H9 (cell line): ENCODE data around the gene DEFB123. TPM values are rescaled to one million over a fixed set of nuclear protein-coding genes. Genes with fewer than 3 reads are reported as not detected.

Source experiments
- DNase-seq: peaks from one replicate; pipeline ENCODE4 v3.0.0-alpha.2; 2017
- H2AFZ ChIP-seq: one replicate; pipeline ENCODE4 v1.6.1; 2013; ENCODE audit warnings: mild to moderate bottlenecking, low read length, control low read depth, moderate library complexity
- H2AK5ac ChIP-seq: 2 replicates; pipeline ENCODE4 v1.6.1; 2013; ENCODE audit warnings: low read length, control low read depth, mixed read lengths; ENCODE audit not compliant: insufficient read length
- H2BK120ac ChIP-seq: one replicate; pipeline ENCODE4 v1.6.1; 2013; ENCODE audit warnings: low read depth, mild to moderate bottlenecking, low read length, control low read depth, inconsistent platforms; ENCODE audit not compliant: poor library complexity, severe bottlenecking
- H2BK12ac ChIP-seq: 2 replicates; pipeline ENCODE4 v1.6.1; 2013; ENCODE audit warnings: low read length, control low read depth, mixed read lengths, low read depth; ENCODE audit not compliant: insufficient read length
- H2BK15ac ChIP-seq: 2 replicates; pipeline ENCODE4 v1.6.1; 2013; ENCODE audit warnings: low read depth, low read length, control low read depth
- H2BK20ac ChIP-seq: one replicate; pipeline ENCODE4 v1.6.1; 2013; ENCODE audit warnings: low read depth, mild to moderate bottlenecking, low read length, control low read depth, inconsistent platforms; ENCODE audit not compliant: poor library complexity, severe bottlenecking
- H2BK5ac ChIP-seq: 2 replicates; pipeline ENCODE4 v1.6.1; 2013; ENCODE audit warnings: low read length, control low read depth, mixed read lengths; ENCODE audit not compliant: insufficient read length
- H3K14ac ChIP-seq: 2 replicates; pipeline ENCODE4 v1.6.1; 2013; ENCODE audit warnings: low read length, control low read depth; ENCODE audit not compliant: insufficient read depth
- H3K18ac ChIP-seq: 2 replicates; pipeline ENCODE4 v1.6.1; 2013; ENCODE audit warnings: low read depth, mild to moderate bottlenecking, mixed read lengths, low read length, control low read depth; ENCODE audit not compliant: insufficient read length
- H3K23ac ChIP-seq: 2 replicates; pipeline ENCODE4 v1.6.1; 2013; ENCODE audit warnings: low read length, control low read depth, mixed read lengths, low read depth; ENCODE audit not compliant: insufficient read length
- H3K23me2 ChIP-seq: 2 replicates; pipeline ENCODE4 v1.6.1; 2013; ENCODE audit warnings: low read depth, mild to moderate bottlenecking, mixed read lengths, low read length, control low read depth; ENCODE audit not compliant: insufficient read length, poor library complexity, severe bottlenecking
- H3K27ac ChIP-seq: 2 replicates; pipeline ENCODE4 v1.5.1; 2013; ENCODE audit warnings: low read length, control low read depth, mixed read lengths, low read depth; ENCODE audit not compliant: insufficient read length
- H3K27me3 ChIP-seq: 2 replicates; pipeline ENCODE4 v1.6.1; 2013; ENCODE audit warnings: low read length, control low read depth, inconsistent platforms; ENCODE audit not compliant: insufficient read depth
- H3K4ac ChIP-seq: 2 replicates; pipeline ENCODE4 v1.6.1; 2013; ENCODE audit warnings: low read depth, mild to moderate bottlenecking, control low read depth, inconsistent platforms, low read length, moderate library complexity
- H3K4me1 ChIP-seq: 2 replicates; pipeline ENCODE4 v1.6.1; 2013; ENCODE audit warnings: low read length, control low read depth, inconsistent platforms; ENCODE audit not compliant: insufficient read depth
- H3K4me2 ChIP-seq: 2 replicates; pipeline ENCODE4 v1.6.1; 2013; ENCODE audit warnings: low read length, control low read depth, mixed read lengths; ENCODE audit not compliant: insufficient read length, insufficient read depth
- H3K56ac ChIP-seq: 2 replicates; pipeline ENCODE4 v1.6.1; 2013; ENCODE audit warnings: low read depth, mild to moderate bottlenecking, mixed read lengths, low read length, control low read depth; ENCODE audit not compliant: insufficient read length
- H3K79me1 ChIP-seq: 2 replicates; pipeline ENCODE4 v1.6.1; 2013; ENCODE audit warnings: low read depth, mild to moderate bottlenecking, moderate library complexity, low read length, control low read depth, inconsistent platforms; ENCODE audit not compliant: insufficient read depth, poor library complexity, severe bottlenecking
- H3K79me2 ChIP-seq: 2 replicates; pipeline ENCODE4 v1.6.1; 2013; ENCODE audit warnings: low read length, control low read depth, inconsistent platforms; ENCODE audit not compliant: insufficient read depth
- H3K9ac ChIP-seq: 2 replicates; pipeline ENCODE4 v1.6.1; 2013; ENCODE audit warnings: low read length, control low read depth, mixed read lengths; ENCODE audit not compliant: insufficient read length; ENCODE audit errors: extremely low read depth
- H3K9me3 ChIP-seq: one replicate; pipeline ENCODE4 v1.6.1; 2013; ENCODE audit warnings: low read depth, low read length, inconsistent platforms; ENCODE audit not compliant: control insufficient read depth
- H3T11ph ChIP-seq: one replicate; pipeline ENCODE4 v1.6.1; 2013; ENCODE audit warnings: mild to moderate bottlenecking, low read length, control low read depth, inconsistent platforms
- H4K20me1 ChIP-seq: one replicate; pipeline ENCODE4 v1.6.1; 2013; ENCODE audit not compliant: control insufficient read depth, insufficient read length, insufficient read depth
- H4K5ac ChIP-seq: 2 replicates; pipeline ENCODE4 v1.6.1; 2013; ENCODE audit warnings: low read depth, mild to moderate bottlenecking, mixed read lengths, low read length, control low read depth; ENCODE audit not compliant: insufficient read length
- H4K8ac ChIP-seq: replicated peaks from 2 replicates; pipeline ENCODE4 v1.6.1; 2013; ENCODE audit warnings: low read length, control low read depth, mixed read lengths, low read depth; ENCODE audit not compliant: insufficient read length
- H4K91ac ChIP-seq: 2 replicates; pipeline ENCODE4 v1.6.1; 2013; ENCODE audit warnings: low read depth, mild to moderate bottlenecking, moderate library complexity, mixed read lengths, low read length, control low read depth; ENCODE audit not compliant: insufficient read length
- H3K27ac Mint-ChIP-seq, 3 experiments: 2 replicates in 2 of 3; 3 replicates in 1 of 3; pipeline ENCODE4 v1.8.0; 2020 to 2021; ENCODE audit warnings: mixed read lengths in 3 of 3, mild to moderate bottlenecking in 1 of 3, moderate library complexity in 1 of 3
- H3K27me3 Mint-ChIP-seq: 2 replicates; pipeline ENCODE4 v1.8.0; 2021; ENCODE audit warnings: low read depth, mild to moderate bottlenecking, moderate library complexity, mixed read lengths
- H3K36me3 Mint-ChIP-seq, 3 experiments: 2 replicates in 2 of 3; 3 replicates in 1 of 3; pipeline ENCODE4 v1.8.0; 2020 to 2021; ENCODE audit warnings: low read depth in 3 of 3, mixed read lengths in 3 of 3; ENCODE audit not compliant: insufficient read depth in 1 of 3
- H3K4me1 Mint-ChIP-seq, 2 experiments: 2 replicates each; pipeline ENCODE4 v1.8.0; 2020; ENCODE audit warnings: mixed read lengths in 2 of 2
- H3K4me3 Mint-ChIP-seq, 2 experiments: 2 replicates in 1 of 2; 3 replicates in 1 of 2; pipeline ENCODE4 v1.8.0; 2020 to 2021; ENCODE audit warnings: mild to moderate bottlenecking in 2 of 2, mixed read lengths in 2 of 2, moderate library complexity in 1 of 2
- H3K9me3 Mint-ChIP-seq, 2 experiments: 2 replicates in 1 of 2; 3 replicates in 1 of 2; pipeline ENCODE4 v1.8.0; 2020; ENCODE audit warnings: mild to moderate bottlenecking in 2 of 2, mixed read lengths in 2 of 2, moderate library complexity in 1 of 2
- WGBS: extraction: QIAGEN DNeasy Blood & Tissue Kit; methylation state at CpG from one replicate; pipeline ENCODE4 v1.1.7; 2013; ENCODE audit warnings: missing lambda C conversion rate, low lambda C conversion rate, mixed read lengths; ENCODE audit not compliant: insufficient read length; ENCODE audit errors: extremely low coverage; 5-methylcytosine and 5-hydroxymethylcytosine counted together
- total RNA-seq: library from RNA; stranded (reverse); gene quantifications from 2 replicates; pipeline ENCODE4 v1.2.1, GENCODE V29; 2021
- TF ChIP-seq, protein P1 (sequence below): fragments of 200-600 bp; sonication (generic); conservative IDR thresholded peaks from 3 replicates; pipeline ENCODE4 v1.8.0; 2021; ENCODE audit warnings: antibody characterized with exemption, mild to moderate bottlenecking

Gene DEFB123
- total RNA-seq, 1 experiment from 2014 or later = not detected

DNA sequence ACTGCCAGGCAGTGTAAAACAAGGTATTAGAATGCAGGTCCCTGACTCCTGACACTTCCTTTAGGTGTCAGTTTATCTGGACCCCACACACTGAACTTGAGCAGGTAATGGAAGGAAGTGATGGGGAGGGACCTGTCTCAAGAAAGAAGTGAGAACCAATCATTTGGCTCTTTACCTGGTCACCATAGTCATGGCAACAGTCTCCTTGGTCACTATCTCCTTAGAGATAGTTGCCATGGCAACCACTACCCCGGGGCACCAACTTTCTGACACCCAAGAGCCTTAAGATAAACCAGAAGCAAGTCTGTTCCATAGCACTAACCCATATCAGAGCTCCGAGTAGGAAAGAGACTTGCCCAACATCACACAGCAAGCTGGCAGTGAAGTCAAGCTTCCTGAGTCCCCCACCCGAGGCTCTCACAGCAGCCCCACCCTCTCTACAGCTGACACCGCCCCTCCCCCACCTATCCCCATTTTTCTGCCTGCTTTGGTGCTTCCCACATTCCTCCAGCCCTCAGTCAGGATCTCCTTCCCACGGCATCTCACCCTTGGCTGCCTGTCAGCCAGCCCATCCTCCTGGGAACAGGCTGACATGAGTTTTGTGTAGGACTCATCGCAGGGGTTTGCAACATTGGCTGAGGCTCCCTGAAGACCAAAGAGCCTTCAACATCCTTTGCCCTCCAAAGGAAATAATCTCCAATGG is 57.6 kb downstream of the DEFB123 start:
- no CpG with 5 or more reads among the region's 6 CpGs for WGBS
- H3K36me3 Mint-ChIP-seq = peaks cover 0 to 26% (median 0%) of the 10 kb centered on the region in 3 experiments; a peak in 3 of 7 replicates
- no peak overlapping the region for H3K14ac ChIP-seq

More for the DNA sequence above, 57.6 kb downstream of the DEFB123 start:
- no peak overlapping the region for H2BK120ac ChIP-seq
- no peak overlapping the region for H2AK5ac ChIP-seq
- Mint-ChIP-seq H3K4me1 (no peaks in the 10 kb centered on the region), H3K4me3 (no peak overlapping the region), H3K9me3 (peaks cover 70 to 94% of the 10 kb centered on the region in 2 experiments), H3K27me3 (peaks cover 12% of the 10 kb centered on the region), H3K27ac (no peak overlapping the region)
- no peak overlapping the region for H2BK5ac ChIP-seq
- TF ChIP-seq, protein P1, sequence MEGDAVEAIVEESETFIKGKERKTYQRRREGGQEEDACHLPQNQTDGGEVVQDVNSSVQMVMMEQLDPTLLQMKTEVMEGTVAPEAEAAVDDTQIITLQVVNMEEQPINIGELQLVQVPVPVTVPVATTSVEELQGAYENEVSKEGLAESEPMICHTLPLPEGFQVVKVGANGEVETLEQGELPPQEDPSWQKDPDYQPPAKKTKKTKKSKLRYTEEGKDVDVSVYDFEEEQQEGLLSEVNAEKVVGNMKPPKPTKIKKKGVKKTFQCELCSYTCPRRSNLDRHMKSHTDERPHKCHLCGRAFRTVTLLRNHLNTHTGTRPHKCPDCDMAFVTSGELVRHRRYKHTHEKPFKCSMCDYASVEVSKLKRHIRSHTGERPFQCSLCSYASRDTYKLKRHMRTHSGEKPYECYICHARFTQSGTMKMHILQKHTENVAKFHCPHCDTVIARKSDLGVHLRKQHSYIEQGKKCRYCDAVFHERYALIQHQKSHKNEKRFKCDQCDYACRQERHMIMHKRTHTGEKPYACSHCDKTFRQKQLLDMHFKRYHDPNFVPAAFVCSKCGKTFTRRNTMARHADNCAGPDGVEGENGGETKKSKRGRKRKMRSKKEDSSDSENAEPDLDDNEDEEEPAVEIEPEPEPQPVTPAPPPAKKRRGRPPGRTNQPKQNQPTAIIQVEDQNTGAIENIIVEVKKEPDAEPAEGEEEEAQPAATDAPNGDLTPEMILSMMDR = no peak
- no peak overlapping the region for H2BK15ac ChIP-seq
- H3K23me2 ChIP-seq = no peaks in the 10 kb centered on the region
- H3K27ac ChIP-seq = no peak overlapping the region
- H3T11ph ChIP-seq = no peak overlapping the region
- no peaks in the 10 kb centered on the region for H3K4me1 ChIP-seq
- no peak overlapping the region for H3K4ac ChIP-seq
- no peaks in the 10 kb centered on the region for H4K20me1 ChIP-seq
- H3K9ac ChIP-seq = no peak overlapping the region
- H4K8ac ChIP-seq = no peak overlapping the region
- no peak overlapping the region for H4K5ac ChIP-seq
- no peaks in the 10 kb centered on the region for H3K27me3 ChIP-seq
- peaks cover 33% of the 10 kb centered on the region for H3K9me3 ChIP-seq
- H3K56ac ChIP-seq = no peak overlapping the region
- no peak overlapping the region for H3K4me2 ChIP-seq
- no peaks in the 10 kb centered on the region for H3K79me1 ChIP-seq
- H2BK12ac ChIP-seq = no peak overlapping the region
- no peak overlapping the region for H2BK20ac ChIP-seq
- no peak overlapping the region for H3K18ac ChIP-seq
- H4K91ac ChIP-seq = no peak overlapping the region
- H3K23ac ChIP-seq = no peak overlapping the region
- H2AFZ ChIP-seq = no peak overlapping the region
- no peaks in the 10 kb centered on the region for H3K79me2 ChIP-seq
- DNase-seq = no peak

Other genes starting within 250 kb of the DEFB123 start
- not detected in 2 replicates for gene DEFB115, start 183.0 kb upstream of the DEFB123 start, total RNA-seq
- gene DEFB116, start 132.0 kb upstream of the DEFB123 start, total RNA-seq = not detected in 2 replicates
- gene DEFB118, start 72.0 kb upstream of the DEFB123 start, total RNA-seq = not detected in 2 replicates
- gene DEFB119, start 50.0 kb upstream of the DEFB123 start, total RNA-seq = not detected in 2 replicates
- not detected in 2 replicates for gene DEFB121, start 34.4 kb upstream of the DEFB123 start, total RNA-seq
- not detected in 2 replicates for gene DEFB124, start 34.5 kb downstream of the DEFB123 start, total RNA-seq
- gene REM1, start 34.7 kb downstream of the DEFB123 start, total RNA-seq = not detected in 2 replicates
- 162 and 169 TPM in 2 replicates for gene HM13, start 73.8 kb downstream of the DEFB123 start, total RNA-seq
- 355 and 360 TPM in 2 replicates for gene ID1, start 164.7 kb downstream of the DEFB123 start, total RNA-seq
- gene COX4I2, start 197.3 kb downstream of the DEFB123 start, total RNA-seq = not detected in 2 replicates